ENCODE results near the gene SLC24A4. TPM values are rescaled to one million over a fixed set of nuclear protein-coding genes. Genes with fewer than 3 reads are reported as not detected.

The SLC24A4 gene
- total RNA-seq, 4 donors from 2014 or later = 0.81 to 3.6 (median 1.4) TPM

GRCh38 chr14:92417759-92418158 is 94.8 kb downstream of the SLC24A4 start:
- no peaks in the 10 kb centered on the region for H3K9me3 ChIP-seq
- WGBS, 2 donors (ENCODE audit: low coverage in 1 of 2) = 93 to 94% methylated on average over 2 of the region's 3 CpGs
- no peaks in the 10 kb centered on the region for H3K36me3 ChIP-seq
- H3K27ac ChIP-seq = no peak overlapping the region
- peak; percentile 56 for ATAC-seq
- no peak overlapping the region for H3K4me3 ChIP-seq
- no peaks in the 10 kb centered on the region for H3K27me3 ChIP-seq
- no peaks in the 10 kb centered on the region for H3K4me1 ChIP-seq
- TF ChIP-seq EP300 (IDR thresholded peaks at IDR 0.05) = no peak

DNA sequence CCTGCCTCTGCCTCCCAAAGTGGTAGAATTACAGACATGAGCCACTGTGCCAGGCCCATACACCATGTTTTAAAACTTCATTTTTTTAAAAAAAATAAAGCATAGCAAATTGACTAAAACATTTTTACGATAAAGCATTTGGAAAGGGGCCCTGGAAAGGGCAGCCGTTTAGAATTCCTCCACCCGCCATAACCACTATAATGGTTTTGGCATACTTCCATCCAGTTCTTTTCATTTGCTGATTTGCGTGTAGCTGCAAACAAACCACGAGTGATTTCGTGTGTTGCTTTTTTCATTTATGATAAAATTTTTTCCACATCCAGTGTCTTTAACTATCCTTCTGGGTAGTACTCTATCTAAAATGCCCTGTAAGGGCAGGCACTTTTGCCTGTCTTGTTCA is 98.8 kb downstream of the SLC24A4 start:
- Histone ChIP-seq H3K36me3 (no peaks in the 10 kb centered on the region), H3K4me1 (peaks cover 0 to 3% (median 0%) of the 10 kb centered on the region in 3 donors), H3K27me3 (no peaks in the 10 kb centered on the region), H3K4me3 (no peak overlapping the region), H3K27ac (no peak overlapping the region), H3K9me3 (peaks cover 0 to 7% (median 0%) of the 10 kb centered on the region in 3 donors)
- no peak for ATAC-seq
- TF ChIP-seq, protein P1, sequence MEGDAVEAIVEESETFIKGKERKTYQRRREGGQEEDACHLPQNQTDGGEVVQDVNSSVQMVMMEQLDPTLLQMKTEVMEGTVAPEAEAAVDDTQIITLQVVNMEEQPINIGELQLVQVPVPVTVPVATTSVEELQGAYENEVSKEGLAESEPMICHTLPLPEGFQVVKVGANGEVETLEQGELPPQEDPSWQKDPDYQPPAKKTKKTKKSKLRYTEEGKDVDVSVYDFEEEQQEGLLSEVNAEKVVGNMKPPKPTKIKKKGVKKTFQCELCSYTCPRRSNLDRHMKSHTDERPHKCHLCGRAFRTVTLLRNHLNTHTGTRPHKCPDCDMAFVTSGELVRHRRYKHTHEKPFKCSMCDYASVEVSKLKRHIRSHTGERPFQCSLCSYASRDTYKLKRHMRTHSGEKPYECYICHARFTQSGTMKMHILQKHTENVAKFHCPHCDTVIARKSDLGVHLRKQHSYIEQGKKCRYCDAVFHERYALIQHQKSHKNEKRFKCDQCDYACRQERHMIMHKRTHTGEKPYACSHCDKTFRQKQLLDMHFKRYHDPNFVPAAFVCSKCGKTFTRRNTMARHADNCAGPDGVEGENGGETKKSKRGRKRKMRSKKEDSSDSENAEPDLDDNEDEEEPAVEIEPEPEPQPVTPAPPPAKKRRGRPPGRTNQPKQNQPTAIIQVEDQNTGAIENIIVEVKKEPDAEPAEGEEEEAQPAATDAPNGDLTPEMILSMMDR (IDR thresholded peaks at IDR 0.05) = no peak
- TF ChIP-seq POLR2AphosphoS5 (IDR thresholded peaks at IDR 0.05) (no peak), EP300 (IDR thresholded peaks at IDR 0.05) (no peak), POLR2A (IDR thresholded peaks at IDR 0.05) (no peak)
- WGBS, 2 donors (ENCODE audit: low coverage in 1 of 2) = 23 to 65% methylated on average over 5 to 6 of the region's 6 CpGs

DNA sequence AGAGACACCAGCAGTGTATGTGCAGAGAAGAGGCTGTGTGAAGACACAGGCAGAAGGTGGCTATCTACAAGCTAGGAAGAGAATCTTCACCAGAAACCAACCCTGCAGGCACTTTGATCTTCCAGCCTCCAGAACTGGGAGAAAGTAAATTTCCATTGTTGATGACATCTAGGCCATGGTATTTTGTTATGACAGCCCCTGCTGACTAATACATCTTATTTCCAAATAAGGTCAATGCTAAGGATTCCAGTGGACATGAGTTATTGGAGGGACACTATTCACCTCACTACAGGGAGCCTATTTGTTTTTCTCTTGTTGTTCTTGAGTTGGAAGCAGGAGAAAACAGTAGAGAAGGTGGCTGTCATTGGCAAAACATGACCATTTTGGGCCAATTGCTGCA is 102.1 kb downstream of the SLC24A4 start:
- H3K36me3 ChIP-seq = no peaks in the 10 kb centered on the region
- H3K27me3 ChIP-seq = no peaks in the 10 kb centered on the region
- H3K4me1 ChIP-seq = peaks cover 0 to 12% (median 0%) of the 10 kb centered on the region in 3 donors
- ATAC-seq = no peak
- H3K9me3 ChIP-seq = peaks cover 0 to 7% (median 0%) of the 10 kb centered on the region in 3 donors
- H3K27ac ChIP-seq = no peak overlapping the region
- no peak overlapping the region for H3K4me3 ChIP-seq
- TF ChIP-seq POLR2A (IDR thresholded peaks at IDR 0.05) = no peak
- no peak for TF ChIP-seq EP300 (IDR thresholded peaks at IDR 0.05)
- TF ChIP-seq, protein P1 (IDR thresholded peaks at IDR 0.05) = no peak
- no peak for TF ChIP-seq POLR2AphosphoS5 (IDR thresholded peaks at IDR 0.05)

GRCh38 chr14:92426237-92426636 is 103.3 kb downstream of the SLC24A4 start:
- H3K4me1 ChIP-seq = peaks cover 0 to 12% (median 0%) of the 10 kb centered on the region in 3 donors
- WGBS, 2 donors (ENCODE audit: low coverage in 1 of 2) = 21 to 35% methylated on average over 3 to 4 of the region's 4 CpGs
- no peak for ATAC-seq
- no peaks in the 10 kb centered on the region for H3K36me3 ChIP-seq
- H3K27me3 ChIP-seq = no peaks in the 10 kb centered on the region
- H3K9me3 ChIP-seq = peaks cover 0 to 7% (median 0%) of the 10 kb centered on the region in 3 donors
- H3K27ac ChIP-seq = peak overlapping the region in 1 of 4 donors; percentile 47
- no peak overlapping the region for H3K4me3 ChIP-seq
- TF ChIP-seq, protein P1 (IDR thresholded peaks at IDR 0.05) = no peak
- TF ChIP-seq POLR2AphosphoS5 (IDR thresholded peaks at IDR 0.05) = no peak
- TF ChIP-seq EP300 (IDR thresholded peaks at IDR 0.05) = no peak
- no peak for TF ChIP-seq POLR2A (IDR thresholded peaks at IDR 0.05)

DNA sequence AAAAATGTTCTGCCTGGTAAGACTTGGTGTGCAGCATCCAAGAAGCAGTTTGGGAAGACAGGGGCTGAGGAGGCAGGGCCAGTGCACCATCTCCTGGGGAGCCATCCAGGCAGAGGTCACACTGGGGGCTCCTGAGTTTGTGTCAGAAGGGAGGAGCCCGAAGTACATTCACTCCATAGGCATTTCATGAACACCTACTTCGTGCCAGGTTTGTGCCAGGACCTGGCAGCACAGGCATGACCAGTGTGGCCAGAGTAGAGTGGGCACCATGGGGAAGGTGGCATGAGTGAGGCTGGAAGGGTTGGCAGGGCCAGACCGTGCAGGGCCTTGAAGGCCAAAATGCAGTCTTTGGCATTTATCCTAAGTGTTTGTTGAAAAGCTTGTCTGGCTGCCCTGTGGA is 104.1 kb downstream of the SLC24A4 start:
- Histone ChIP-seq H3K4me3 (no peak overlapping the region), H3K27ac (peak overlapping the region in 2 of 4 donors; percentile 31 to 47), H3K36me3 (no peaks in the 10 kb centered on the region), H3K27me3 (no peaks in the 10 kb centered on the region), H3K4me1 (peaks cover 0 to 12% (median 0%) of the 10 kb centered on the region in 3 donors), H3K9me3 (peaks cover 0 to 7% (median 0%) of the 10 kb centered on the region in 3 donors)
- ATAC-seq = no peak
- 50% methylated on average over 2 of the region's 3 CpGs; no CpG with 5 or more reads in 1 of the 2 donors for WGBS, 2 donors (ENCODE audit: low coverage in 1 of 2)
- TF ChIP-seq, protein P1 (IDR thresholded peaks at IDR 0.05) = no peak
- no peak for TF ChIP-seq POLR2AphosphoS5 (IDR thresholded peaks at IDR 0.05)
- no peak for TF ChIP-seq EP300 (IDR thresholded peaks at IDR 0.05)
- TF ChIP-seq POLR2A (IDR thresholded peaks at IDR 0.05) = no peak
